H1 (cell line): ENCODE data around the gene HGFAC. TPM values are rescaled to one million over a fixed set of nuclear protein-coding genes. Genes with fewer than 3 reads are reported as not detected.

Experiments
- GABPA ChIP-seq: IDR thresholded peaks from 2 replicates; pipeline ENCODE4 v1.6.1; 2011; ENCODE audit warnings: mild to moderate bottlenecking, low read length, moderate library complexity, borderline replicate concordance; ENCODE audit not compliant: insufficient read depth
- GTF2F1 ChIP-seq: IDR thresholded peaks from 2 replicates; pipeline ENCODE4 v1.6.1; 2012; ENCODE audit warnings: low read depth, low read length, improper control_type of control experiment, borderline replicate concordance
- KDM1A ChIP-seq: fragments of 200-600, 300-600 bp; sonication (generic); IDR thresholded peaks from 2 replicates; pipeline ENCODE4 v1.7.1; 2016; ENCODE audit warnings: mild to moderate bottlenecking, low read length, borderline replicate concordance
- POLR2A ChIP-seq, 2 experiments: IDR thresholded peaks; 1 replicate in 1 of 2; 2 replicates in 1 of 2; pipeline ENCODE4 v1.6.1; 2011; ENCODE audit warnings: low read depth in 2 of 2, low read length in 2 of 2, mild to moderate bottlenecking in 2 of 2; ENCODE audit errors: control extremely low read depth in 1 of 2
- SIN3A ChIP-seq, 2 experiments: IDR thresholded peaks in 1 of 2; conservative IDR thresholded peaks in 1 of 2; 2 replicates each; pipeline ENCODE4 v1.6.1; 2011 to 2012; ENCODE audit warnings: low read length in 2 of 2, improper control_type of control experiment in 1 of 2, low read depth in 1 of 2, mild to moderate bottlenecking in 1 of 2
- polyA plus RNA-seq, 7 experiments: library from polyadenylated mRNA; depleted of rRNA in 3 of 7; stranded (reverse) in 5 of 7; unstranded in 2 of 7; fragments of >200 nt in 5 of 7; fragments of 200-250 nt in 2 of 7; gene quantifications; 1 replicate in 5 of 7; 2 replicates in 1 of 7; 4 replicates in 1 of 7; pipeline versions ENCODE4 v1.2.1 to v1.2.3, GENCODE V29; 2011 to 2013; ENCODE audit warnings: missing spikeins in 2 of 7, mixed read lengths in 2 of 7
- total RNA-seq: library from RNA; stranded (reverse); fragmentation: NEBNext Ultra II Directional; extraction: Animal tissue kit (Norgen Biotek cat#: 25700); gene quantifications from 2 replicates; pipeline ENCODE4 v1.2.1, GENCODE V29; 2021

HGFAC gene
- total and polyA plus RNA-seq, 2 of the 8 experiments (the other 6 are each of a cell fraction or from before 2014, with no cell fraction given), result 0.14 to 0.15 TPM

GRCh38 chr4:3412257-3413020, 29.3 kb upstream of the HGFAC start (continued):
- TF ChIP-seq KDM1A (no peak), GTF2F1 (no peak), POLR2A (IDR thresholded peaks at IDR 0.05; ENCODE audit: control extremely low read depth in 1 of 2, low read depth in 2 of 2, low read length in 2 of 2) (no peak), GABPA (no peak), SIN3A (conservative IDR thresholded peaks at IDR 0.05 in 1 of 2, IDR thresholded peaks at IDR 0.05 in 1 of 2; ENCODE audit: low read depth in 1 of 2, low read length in 2 of 2) (no peak)
